NCI-H2029 treated with DMSO at 0.1 percent for 48 hours (cell line): Measurements from ENCODE around the gene ECE1.

Source experiments
- DNase-seq: peaks from one replicate; lab custom pipeline; 2025; lab: John Stamatoyannopoulos, UW

Gene ECE1

GRCh38 chr1:21307663-21308305 is 17.5 kb upstream of the ECE1 start:
- no peak for DNase-seq

DNA sequence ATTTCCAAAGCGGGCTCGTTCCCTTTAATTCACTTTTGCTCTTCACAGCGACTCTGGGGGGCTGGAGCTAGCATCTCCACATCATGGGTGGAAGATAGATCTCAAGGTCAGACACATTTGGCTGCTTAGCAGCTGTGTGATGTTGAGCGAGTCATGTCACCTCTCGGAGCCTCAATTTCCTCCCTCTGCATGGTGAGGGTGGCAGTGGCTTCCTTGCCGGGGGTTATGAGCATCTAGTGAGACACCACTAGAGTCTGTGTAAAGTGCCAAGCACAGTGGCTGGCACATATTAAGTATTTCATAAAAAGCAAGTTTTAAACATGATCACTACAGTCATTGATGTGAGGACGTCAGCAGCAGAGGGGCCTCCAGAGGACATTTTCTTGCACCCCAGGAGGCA is 16.9 kb upstream of the ECE1 start:
- no peak for DNase-seq

DNA sequence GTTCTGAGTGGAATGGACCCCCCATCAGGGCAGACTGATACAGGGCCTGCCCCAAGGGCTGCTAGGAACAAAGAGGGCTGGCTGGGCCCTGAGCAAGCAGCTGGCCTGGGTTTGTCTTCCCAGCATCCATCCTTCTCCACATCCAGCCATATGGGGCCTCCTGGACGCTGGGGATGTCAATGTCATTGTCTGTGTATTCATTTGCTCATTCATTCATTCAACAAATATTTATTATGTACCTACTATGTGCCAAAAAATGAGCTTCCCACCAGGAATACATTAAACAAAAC is 15.6 kb upstream of the ECE1 start:
- no peak for DNase-seq

- no peak for DNase-seq
Measured at GRCh38 chr1:21305155-21305899, 15.1 kb upstream of the ECE1 start.

DNA sequence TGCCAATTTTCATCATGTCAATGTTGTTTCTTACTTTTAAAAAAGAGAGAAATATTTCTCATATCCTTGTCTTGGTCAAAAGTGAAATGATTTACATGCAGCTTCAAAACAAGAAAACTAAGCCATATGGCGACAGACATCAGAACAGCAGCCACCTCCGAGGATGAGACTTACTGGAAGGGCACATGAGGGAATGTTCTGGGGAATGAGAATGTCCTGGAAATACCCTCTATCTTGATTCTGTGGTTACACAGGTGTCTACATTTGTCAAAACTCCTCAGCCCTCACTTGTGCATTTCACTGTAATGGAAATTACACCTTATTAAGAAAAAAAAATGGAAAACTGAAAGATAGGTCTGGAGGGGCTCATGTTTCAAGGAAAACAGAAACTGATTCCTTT is 14.2 kb upstream of the ECE1 start:
- no peak for DNase-seq

DNA sequence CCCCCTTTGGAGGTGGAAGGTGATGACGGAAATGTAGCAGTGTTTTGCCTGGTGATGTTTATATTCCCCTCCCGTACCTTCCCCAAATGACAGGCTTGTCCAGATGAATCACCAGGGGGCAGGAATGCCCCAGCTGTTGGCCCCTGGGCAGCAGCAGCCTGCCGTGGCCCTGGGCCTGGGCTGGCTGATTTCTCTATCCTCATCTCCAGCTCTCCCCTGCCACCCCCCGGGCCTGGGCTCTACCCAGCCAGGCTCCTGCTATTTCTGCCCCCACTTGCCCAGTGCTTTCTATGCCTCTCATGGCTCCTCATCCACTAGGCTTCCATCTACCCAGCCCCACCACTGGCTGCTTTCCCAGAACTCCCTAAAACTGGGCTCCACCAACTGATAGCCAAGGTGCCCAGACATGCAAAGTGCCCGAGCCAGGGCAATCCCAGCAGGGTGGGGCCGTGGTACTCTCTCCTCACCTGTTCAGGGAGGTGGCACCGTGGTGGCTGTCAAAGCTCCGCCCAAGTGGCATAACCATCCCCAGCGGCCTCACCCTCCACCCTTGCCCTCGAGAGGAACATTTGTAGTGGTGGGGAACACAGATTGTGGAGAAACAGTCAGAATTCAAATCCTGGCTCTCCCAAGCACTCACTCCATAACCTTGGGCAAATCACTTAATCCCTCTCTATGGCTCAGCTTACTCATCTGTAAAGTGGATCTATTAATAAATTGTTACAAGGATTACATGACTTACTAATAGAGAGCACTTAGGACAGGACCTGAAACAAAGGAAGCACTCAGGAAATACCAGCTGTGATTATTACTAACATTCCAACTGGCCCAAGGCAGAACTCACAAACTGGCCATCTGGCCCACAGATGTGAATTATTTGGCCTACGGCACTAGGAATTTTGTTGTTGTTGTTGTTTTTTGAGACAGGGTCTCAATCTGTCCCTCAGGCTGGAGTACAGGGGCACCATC is 12.8 kb upstream of the ECE1 start:
- no peak for DNase-seq

- DNase-seq: no peak
Measured at GRCh38 chr1:21301794-21302440, 11.7 kb upstream of the ECE1 start.

GRCh38 chr1:21300774-21301173 is 10.5 kb upstream of the ECE1 start:
- no peak for DNase-seq

GRCh38 chr1:21299780-21300395 is 9.6 kb upstream of the ECE1 start:
- DNase-seq: no peak

- no peak for DNase-seq
Measured at GRCh38 chr1:21298981-21299391, 8.7 kb upstream of the ECE1 start.

DNA sequence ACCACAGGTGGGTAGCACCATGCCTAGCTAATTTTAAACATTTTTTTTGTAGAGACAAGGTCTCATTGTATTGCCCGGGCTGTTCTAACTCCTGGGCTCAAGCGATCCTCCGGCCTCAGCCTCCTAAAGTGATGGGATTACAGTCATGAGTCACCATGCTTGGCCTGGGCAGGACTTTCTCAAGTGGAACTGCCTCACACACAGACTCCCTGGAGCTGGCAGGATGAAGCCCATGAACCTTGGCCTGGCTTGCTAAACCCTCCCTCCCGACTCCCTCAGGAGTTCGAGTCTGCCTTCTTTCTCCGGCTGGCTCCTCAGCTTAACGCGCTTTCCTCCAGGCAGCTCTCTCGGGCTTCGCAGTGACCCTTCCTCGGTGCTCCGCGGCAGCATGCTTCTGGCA is 7.7 kb upstream of the ECE1 start:
- no peak for DNase-seq

DNA sequence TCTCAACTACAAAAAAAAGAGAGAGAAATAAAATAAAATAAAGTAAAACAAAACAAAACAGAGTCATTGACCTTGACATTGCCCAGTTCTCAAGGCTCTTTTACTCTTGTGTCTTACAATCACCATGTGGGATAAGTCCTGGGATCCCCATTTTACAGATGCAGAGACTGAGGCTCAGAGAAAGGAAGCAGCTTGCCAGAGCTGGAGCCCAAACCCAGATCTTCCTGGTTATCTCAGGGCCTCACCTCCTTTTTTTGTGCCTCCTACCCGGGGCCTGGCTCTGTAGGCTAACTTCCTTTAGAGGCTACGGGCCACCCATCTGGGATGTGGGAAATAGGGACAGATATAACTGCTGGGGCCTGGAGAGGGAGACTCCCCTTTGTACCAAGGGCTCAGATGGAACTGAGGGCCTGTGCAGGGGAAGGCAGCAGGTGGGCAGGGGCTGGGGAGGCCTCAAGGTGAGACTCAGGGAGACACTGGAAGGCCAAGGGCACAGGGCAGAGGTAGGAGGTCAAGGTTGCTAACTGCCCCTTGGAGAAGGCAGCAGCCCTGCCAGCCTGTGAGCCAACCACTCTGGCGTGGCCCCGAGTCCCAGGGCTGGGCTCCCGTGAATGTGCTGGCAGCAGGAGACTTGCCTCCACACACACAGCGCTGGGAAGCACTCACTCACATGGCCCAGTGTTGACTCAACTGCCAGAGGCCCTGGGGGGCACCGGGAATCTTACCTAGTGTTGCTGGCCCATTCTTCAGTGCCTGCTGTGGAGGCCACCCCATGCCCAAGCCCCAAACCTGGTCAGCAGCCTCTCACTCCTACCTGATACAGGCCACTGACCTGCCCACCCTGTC is 6.5 kb upstream of the ECE1 start:
- DNase-seq: no peak

DNA sequence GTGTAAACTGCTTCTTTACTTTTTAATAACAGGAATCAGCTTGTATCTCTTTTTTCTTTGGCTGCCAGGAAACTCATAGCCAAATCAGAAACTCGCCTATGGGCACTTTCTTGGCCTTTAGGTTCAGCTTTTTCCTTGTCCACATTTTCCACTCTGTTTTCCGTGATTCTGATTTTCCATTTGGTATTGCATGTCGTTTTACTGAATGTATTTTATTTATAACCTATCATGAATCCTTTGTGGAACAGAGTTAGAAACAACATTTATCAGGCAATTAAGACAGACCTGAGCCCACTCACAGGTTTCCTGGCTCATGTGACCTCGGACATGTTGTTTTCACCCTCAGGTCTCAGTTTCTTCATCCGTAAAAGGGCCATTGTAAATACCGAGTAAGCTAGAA is 5.3 kb upstream of the ECE1 start:
- DNase-seq: no peak

DNA sequence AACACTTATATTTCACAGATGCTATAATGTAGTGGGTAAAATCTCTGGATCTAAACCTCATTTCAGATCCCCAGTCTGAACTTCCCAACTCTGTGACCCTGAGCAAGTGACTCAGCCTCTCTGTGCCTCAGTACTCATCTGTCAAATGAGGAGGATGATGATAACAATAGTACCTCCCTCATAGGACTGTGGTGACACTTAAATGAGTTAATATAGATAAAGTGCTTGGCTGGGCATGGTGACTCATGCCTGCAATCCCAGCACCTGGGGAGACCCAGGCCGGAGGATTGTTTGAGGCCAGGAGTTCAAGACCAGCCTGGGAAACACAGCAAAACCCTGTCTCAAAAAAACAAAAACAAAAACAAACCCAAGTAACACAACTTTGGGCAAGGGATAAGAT is 4.7 kb upstream of the ECE1 start:
- DNase-seq: no peak

GRCh38 chr1:21294266-21294989 is 4.2 kb upstream of the ECE1 start:
- no peak for DNase-seq

GRCh38 chr1:21293537-21294265 is 3.4 kb upstream of the ECE1 start:
- DNase-seq: no peak

DNA sequence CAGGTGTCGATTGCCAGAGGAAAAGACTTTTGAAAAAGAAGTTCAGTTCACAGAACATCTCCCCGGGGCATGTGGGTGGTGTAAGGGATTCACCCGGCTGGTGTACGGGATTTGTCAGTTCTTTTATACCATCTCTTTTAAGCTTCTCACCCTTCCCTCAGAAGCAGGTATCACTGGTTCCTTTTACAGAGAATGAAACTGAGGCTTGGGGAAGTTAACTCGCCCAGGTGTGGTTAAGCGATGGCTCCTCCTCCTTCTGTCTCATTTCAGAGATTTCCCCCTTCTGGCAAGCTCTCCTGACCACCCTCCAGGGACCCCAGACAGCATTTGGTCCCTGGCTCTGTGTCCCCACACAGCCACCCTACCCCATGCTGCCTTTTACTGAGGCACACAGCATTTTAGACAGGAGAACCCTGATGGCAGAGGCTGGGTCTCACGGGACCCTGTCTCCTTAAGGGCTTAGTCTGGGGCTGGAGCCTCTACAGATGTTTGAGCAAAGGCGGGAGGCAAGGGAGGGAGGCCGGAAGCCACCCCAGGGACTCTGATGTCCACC is 2.8 kb upstream of the ECE1 start:
- DNase-seq: no peak

DNA sequence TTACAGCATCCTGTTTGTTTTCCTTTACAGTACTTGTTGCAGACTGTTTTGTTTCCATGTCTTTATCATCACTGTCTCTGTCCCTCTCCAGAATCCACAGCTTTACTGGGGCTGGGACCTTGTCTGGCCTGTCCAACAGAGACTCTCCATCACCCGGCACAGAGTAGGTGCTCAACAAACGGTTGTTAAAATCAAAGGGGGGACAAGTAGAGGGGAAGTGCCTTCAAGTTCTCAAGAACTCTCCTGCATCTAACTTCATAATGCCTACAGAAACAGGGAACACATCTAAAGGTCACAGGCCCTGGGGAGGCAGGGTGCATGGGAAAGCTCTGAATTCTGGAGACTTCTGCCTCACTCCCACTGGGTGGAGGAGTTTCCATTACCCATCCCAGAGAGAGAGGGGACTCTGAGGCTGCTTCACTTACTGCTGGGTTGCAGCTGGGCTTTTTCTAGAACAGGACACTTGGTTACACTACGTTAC is 2.3 kb upstream of the ECE1 start:
- DNase-seq: no peak

GRCh38 chr1:21291964-21292363 is 1.7 kb upstream of the ECE1 start:
- no peak for DNase-seq
